RPMI7951 (cell line): ENCODE results near the gene TEKT4. TPM values are rescaled to one million over a fixed set of nuclear protein-coding genes. Genes with fewer than 3 reads are reported as not detected.
"Not testable (repeated sequence)": the region's sequence is repeated elsewhere in the genome, so short reads cannot be mapped to it uniquely, and the experiment has no call there.

Experiments
- DNase-seq: peaks from one replicate; pipeline ENCODE4 v3.0.0-alpha.2; 2012; ENCODE audit warnings: low read depth
- total RNA-seq: library from RNA; depleted of rRNA; stranded (reverse); fragments of >200 nt; shearing (Covaris generic); gene quantifications from 2 replicates; pipeline ENCODE4 v1.2.3, GENCODE V29; 2014; rRNA removed

Gene TEKT4
- not detected in 2 replicates for total RNA-seq

DNA sequence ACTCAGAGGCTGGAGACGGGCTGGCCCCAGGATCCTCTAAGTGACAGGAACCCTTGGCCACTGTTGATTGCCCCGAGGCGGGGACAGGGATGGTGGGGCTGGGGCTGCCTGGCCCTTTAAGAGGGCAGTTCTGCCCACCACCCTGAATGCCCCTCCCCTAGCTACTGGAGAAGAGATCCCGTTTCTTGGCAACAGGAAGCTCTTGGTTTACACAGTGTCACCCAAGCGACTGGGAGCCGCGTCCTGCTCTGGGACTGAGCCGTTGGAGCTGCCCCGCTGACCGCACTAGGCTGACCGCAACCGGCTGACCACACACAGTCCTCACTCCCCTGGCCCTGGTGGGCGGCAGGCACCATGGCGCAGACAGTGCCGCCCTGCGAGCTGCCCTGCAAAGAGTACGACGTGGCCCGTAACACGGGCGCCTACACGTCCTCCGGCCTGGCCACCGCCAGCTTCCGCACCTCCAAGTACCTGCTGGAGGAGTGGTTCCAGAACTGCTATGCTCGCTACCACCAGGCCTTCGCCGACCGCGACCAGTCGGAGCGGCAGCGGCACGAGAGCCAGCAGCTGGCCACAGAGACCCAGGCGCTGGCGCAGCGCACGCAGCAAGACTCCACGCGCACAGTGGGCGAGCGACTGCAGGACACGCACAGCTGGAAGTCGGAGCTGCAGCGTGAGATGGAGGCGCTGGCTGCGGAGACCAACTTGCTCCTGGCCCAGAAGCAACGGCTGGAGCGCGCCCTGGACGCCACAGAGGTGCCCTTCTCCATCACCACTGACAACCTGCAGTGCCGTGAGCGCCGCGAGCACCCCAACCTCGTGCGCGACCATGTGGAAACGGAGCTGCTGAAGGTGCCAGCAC lies at the start of gene TEKT4:
Gene TEKT4 (plus strand): TSS at position 205 of the 862 bp plus-strand sequence. CDS start 150 bp downstream, at position 355.
- DNase-seq = peak; percentile 47

DNA sequence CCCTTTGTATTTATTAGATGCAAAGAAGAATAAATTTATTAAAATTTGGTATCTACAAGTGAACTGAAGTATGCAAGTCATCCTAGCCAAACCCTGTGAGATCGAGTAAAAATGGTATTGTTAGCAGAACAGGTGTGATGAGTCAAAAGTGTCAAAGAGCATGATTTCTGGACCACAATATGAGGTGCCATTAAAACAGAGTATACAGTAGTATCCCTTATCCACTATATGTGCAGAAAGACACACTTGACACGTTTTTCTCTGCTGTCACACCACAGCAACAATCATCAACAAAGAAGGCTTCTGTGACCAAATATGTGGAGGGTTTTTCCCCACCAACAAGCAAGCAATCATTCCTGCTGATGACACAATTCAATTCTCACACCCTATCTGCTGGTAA lies 32.0 kb upstream of the TEKT4 start:
- DNase-seq = not testable (repeated sequence)

- DNase-seq = not testable (repeated sequence)
Observed at GRCh38 chr2:94856856-94857255, 14.4 kb upstream of the TEKT4 start.

DNA sequence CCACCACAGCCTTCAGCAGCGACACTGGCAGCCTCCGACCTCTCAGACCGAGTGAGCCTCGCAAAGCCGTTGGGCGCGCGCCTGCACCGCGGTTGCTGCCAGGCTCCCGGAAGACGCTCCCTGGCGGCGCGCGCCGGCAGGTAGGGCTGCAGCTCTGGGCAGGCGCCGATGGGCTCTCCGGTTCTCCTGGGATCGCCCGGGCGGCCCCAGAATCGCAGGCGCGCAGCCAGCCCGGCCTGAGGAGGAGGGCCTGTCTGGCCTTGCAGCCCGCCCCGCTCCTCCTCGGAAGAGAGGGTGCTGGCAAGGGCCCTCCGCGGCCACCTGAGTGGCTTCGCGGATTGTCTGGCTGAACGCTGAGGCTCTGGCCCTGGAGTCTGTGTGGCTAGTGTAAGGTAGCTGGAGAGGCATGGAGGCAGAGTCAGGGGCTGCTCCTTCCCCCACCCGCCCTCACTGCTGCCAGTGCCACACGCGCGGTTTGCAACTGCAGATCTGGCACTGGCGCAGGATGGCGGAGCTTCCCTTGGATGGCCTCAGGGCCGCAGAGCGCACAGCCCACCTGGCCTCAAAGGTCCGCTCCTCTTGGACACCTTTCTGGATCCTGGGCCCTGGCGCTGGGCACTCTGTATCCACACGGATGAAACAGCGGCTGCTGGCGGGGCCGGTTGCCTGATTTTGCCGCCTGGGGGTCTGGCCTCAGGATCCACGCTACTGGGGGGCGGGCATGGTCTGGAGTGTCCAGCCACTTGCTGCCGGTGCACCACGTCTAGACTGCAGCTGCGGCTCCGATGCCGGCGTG lies 13.7 kb upstream of the TEKT4 start:
- not testable (repeated sequence) for DNase-seq

GRCh38 chr2:94858163-94858888 lies 12.9 kb upstream of the TEKT4 start:
- DNase-seq = not testable (repeated sequence)

DNA sequence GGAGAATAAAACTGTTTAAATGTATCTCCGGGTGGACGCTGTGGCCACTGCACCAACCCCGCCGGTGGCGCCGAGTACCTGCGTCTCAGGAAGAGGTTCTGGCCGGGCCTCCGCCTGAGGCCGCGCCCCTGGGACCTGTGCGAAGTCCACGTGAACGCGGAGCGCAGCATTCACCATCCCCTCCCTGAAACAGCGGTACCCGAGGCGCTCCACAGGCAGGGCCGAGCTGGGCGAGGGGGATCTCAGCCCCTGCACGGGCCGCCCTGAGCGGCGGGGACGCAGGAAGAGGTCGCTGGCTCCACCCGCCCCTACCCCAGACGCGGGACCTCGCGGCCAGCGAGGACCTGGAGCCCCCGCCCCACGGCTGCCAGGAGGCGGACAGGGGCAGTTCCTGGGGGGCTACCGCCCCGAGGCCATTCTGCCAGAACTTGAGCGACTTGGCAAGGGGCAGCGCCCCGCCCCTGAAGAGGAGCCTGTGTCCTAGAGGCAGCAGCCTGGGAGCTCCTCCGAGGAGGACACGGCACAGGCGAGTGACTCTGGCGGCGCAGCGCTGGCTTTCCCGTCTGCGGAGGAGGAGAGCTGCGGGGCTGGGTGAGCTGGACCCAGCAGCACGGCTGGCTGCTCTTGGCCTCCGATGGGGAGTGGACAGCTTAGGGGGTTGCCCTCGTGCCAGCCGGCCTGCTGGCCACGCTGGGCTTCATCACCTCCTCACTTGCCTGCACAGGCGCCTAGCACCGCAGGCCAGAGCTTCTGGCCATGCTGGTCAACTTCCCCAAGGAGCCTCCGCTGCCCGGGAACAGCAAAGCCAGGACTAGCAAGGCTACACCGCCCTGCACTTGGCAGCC lies 9.7 kb upstream of the TEKT4 start:
- no peak for DNase-seq

GRCh38 chr2:94862903-94863302 lies 8.3 kb upstream of the TEKT4 start:
- DNase-seq = not testable (repeated sequence)

- DNase-seq = no peak
Observed at GRCh38 chr2:94869131-94869530, 2.1 kb upstream of the TEKT4 start.

- DNase-seq = no peak
Observed at GRCh38 chr2:94869552-94870439, 1.4 kb upstream of the TEKT4 start.

DNA sequence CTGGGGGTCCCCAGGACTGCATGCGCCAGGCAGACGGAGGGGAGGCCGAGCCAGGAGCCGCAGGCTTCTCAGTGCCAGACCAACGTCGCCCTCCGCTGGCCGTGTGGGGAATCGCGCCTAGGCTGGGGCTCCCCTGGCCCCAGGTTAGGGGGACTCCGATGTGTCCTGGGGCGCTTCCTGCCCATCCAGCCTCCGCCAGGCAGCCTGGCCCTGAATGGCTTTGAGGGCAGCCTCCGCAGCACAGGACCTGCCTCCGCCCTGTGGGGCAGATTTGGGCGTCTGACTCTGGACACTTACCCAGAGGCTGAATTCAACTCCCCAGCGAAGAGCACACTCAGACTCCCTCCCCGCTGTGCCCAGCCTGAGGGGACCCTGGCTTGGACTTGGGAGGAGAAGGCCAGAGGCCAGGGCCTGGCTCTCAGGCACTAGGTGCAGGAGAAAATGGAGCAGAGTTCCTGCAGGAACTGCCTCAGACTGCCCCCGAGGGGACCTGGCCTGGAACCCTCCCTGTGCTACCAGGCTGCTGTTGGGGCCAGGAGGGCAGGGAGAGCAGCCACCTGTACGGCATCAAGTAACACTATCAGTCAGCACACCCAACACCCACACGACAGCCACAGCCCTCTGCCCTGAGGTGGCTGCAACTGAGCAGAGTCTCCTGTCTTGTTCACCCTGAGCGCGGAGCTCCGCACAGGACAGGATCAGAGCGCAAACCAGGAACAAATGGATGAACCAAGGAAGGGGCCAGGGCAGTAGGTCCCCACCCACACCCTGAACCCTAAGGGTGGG lies 597 bp upstream of the TEKT4 start:
- no peak for DNase-seq

DNA sequence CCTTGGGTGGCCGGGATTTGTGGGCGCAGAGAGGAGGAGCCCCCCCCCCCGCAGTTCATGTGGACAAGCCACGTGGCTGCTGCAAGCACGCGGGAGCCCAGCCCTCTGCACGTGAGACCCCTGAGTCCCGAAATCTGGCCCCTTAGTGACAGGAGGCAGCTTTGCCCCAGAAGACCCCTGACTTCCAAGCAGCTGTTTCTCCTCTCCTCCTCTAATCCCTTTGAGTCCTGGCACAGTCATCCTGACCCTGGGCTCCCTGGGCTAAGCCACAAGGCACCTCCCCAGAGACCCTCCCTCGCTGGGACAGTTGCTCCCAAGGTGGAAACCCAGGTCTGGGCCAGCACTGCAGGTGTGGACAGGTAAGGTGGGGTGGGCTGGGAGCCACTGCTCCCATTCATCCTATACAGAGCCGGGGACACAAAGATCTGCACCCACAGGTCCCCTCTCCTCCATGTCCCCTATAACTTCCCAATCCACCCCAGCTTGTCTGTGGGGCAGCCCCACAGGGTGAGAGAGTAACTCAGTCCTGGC lies 923 bp downstream of the TEKT4 start:
- DNase-seq = no peak

GRCh38 chr2:94872676-94873361 lies 1.6 kb downstream of the TEKT4 start:
- DNase-seq = no peak

DNA sequence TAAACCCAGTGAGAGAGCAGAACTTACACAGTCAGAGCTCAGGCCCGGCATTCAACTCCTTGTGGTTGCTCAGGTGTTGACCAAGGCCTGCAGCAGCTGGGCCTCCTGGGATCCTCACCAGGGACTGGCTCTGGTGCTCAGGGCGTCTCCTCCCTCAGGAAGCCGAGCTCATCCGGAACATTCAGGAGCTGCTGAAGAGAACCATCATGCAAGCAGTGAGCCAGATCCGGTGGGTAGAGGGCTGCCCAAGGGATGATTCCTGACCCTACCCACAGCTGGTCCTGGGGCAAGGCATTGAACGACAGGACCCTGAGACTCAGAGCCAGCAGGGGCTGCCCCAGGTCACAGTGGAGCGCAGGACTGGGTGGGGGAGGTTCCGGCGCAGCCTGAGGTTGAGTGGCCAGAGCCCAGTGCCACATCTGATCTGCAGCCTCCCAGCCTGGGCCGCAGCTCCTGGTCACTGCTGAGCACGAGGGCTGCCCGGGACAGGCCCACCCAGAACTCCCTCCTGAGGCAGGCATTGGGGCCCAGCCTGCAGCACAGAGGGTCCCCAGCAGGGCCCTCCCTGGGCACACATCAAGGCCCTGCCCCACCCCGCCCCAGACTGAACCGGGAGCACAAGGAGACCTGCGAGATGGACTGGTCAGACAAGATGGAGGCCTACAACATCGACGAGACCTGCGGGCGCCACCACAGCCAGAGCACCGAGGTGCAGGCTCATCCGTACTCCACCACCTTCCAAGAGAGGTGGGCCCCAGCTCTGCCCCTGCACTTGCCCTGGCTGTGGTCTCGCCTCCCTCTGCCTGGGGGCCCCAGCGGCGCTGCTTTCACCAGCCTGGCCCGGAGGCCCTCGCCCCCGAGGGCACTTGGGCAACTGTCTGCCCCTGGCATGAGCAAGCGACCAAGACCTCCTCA lies 2.4 kb downstream of the TEKT4 start:
- no peak for DNase-seq

- DNase-seq = peak; percentile 29
Observed at GRCh38 chr2:94874277-94874997, 3.2 kb downstream of the TEKT4 start.

GRCh38 chr2:94875064-94875819 lies 4.0 kb downstream of the TEKT4 start:
- DNase-seq = no peak
